Nephron progenitor cell (in vitro differentiated cells): Measurements from ENCODE around the gene FBXO4.

Experiments
- DNase-seq: peaks from one replicate; pipeline ENCODE4 v3.0.0; 2021
- H3K27ac Mint-ChIP-seq: 2 replicates; pipeline ENCODE4 v1.8.0; 2021; ENCODE audit warnings: mild to moderate bottlenecking, moderate library complexity, mixed read lengths
- H3K27me3 Mint-ChIP-seq: 2 replicates; pipeline ENCODE4 v1.8.0; 2021; ENCODE audit warnings: mild to moderate bottlenecking, low read depth, mixed read lengths; ENCODE audit not compliant: poor library complexity
- H3K36me3 Mint-ChIP-seq: 2 replicates; pipeline ENCODE4 v1.8.0; 2021; ENCODE audit warnings: low read depth, mixed read lengths
- H3K4me1 Mint-ChIP-seq: 2 replicates; pipeline ENCODE4 v1.8.0; 2021; ENCODE audit warnings: mixed read lengths
- H3K4me3 Mint-ChIP-seq: 2 replicates; pipeline ENCODE4 v1.8.0; 2021; ENCODE audit warnings: mild to moderate bottlenecking, moderate library complexity, mixed read lengths
- H3K9me3 Mint-ChIP-seq: 2 replicates; pipeline ENCODE4 v1.8.0; 2021; ENCODE audit warnings: mild to moderate bottlenecking, moderate library complexity, mixed read lengths
- CTCF ChIP-seq: fragments of 200-600 bp; sonication (generic); IDR thresholded peaks from 2 replicates; pipeline ENCODE4 v1.5.0; 2021; ENCODE audit warnings: antibody characterized with exemption

The FBXO4 gene

GRCh38 chr5:41893074-41893851, 31.8 kb upstream of the FBXO4 start:
- H3K27me3 Mint-ChIP-seq = peaks cover 24% of the 10 kb centered on the region
- H3K27ac Mint-ChIP-seq = no peak overlapping the region
- no peak overlapping the region for H3K4me3 Mint-ChIP-seq
- TF ChIP-seq CTCF = no peak
- H3K9me3 Mint-ChIP-seq = peaks cover 8% of the 10 kb centered on the region
- no peaks in the 10 kb centered on the region for H3K36me3 Mint-ChIP-seq
- DNase-seq = no peak
- H3K4me1 Mint-ChIP-seq = peaks cover 11% of the 10 kb centered on the region

- TF ChIP-seq CTCF = no peak
- H3K4me3 Mint-ChIP-seq = no peak overlapping the region
- H3K4me1 Mint-ChIP-seq = peaks cover 8% of the 10 kb centered on the region
- no peak overlapping the region for H3K27ac Mint-ChIP-seq
- H3K9me3 Mint-ChIP-seq = peaks cover 4% of the 10 kb centered on the region
- no peak for DNase-seq
- no peaks in the 10 kb centered on the region for H3K36me3 Mint-ChIP-seq
- peaks cover 32% of the 10 kb centered on the region for H3K27me3 Mint-ChIP-seq
Observed at GRCh38 chr5:41896230-41896629, 28.9 kb upstream of the FBXO4 start.

GRCh38 chr5:41903382-41903891, 21.6 kb upstream of the FBXO4 start:
- H3K4me3 Mint-ChIP-seq = peak overlapping the region; percentile 96
- peaks cover 13% of the 10 kb centered on the region for H3K36me3 Mint-ChIP-seq
- DNase-seq = no peak
- H3K27ac Mint-ChIP-seq = peak overlapping the region; percentile 99
- H3K9me3 Mint-ChIP-seq = peaks cover 4% of the 10 kb centered on the region
- H3K4me1 Mint-ChIP-seq = peaks cover 34% of the 10 kb centered on the region
- TF ChIP-seq CTCF = no peak
- peaks cover 12% of the 10 kb centered on the region for H3K27me3 Mint-ChIP-seq

GRCh38 chr5:41903892-41904799, 20.9 kb upstream of the FBXO4 start, which contains the start of gene RIMOC1:
TSS of gene RIMOC1 (plus strand) at chr5:41904344. CDS start at chr5:41904368, 24 bp downstream.
- peak; percentile 98 for DNase-seq
- H3K4me1 Mint-ChIP-seq = peaks cover 34% of the 10 kb centered on the region
- peak within 1 kb of the TSS; percentile 96 for H3K4me3 Mint-ChIP-seq
- H3K36me3 Mint-ChIP-seq = peaks cover 18% of the 10 kb centered on the region
- H3K27me3 Mint-ChIP-seq = peaks cover 12% of the 10 kb centered on the region
- no peak for TF ChIP-seq CTCF
- H3K9me3 Mint-ChIP-seq = peaks cover 4% of the 10 kb centered on the region
- H3K27ac Mint-ChIP-seq = peak within 1 kb of the TSS; percentile 99

- no peak overlapping the region for H3K27ac Mint-ChIP-seq
- H3K9me3 Mint-ChIP-seq = peaks cover 4% of the 10 kb centered on the region
- DNase-seq = no peak
- peaks cover 31% of the 10 kb centered on the region for H3K36me3 Mint-ChIP-seq
- H3K27me3 Mint-ChIP-seq = peaks cover 4% of the 10 kb centered on the region
- peaks cover 34% of the 10 kb centered on the region for H3K4me1 Mint-ChIP-seq
- TF ChIP-seq CTCF = no peak
- no peak overlapping the region for H3K4me3 Mint-ChIP-seq
Observed at GRCh38 chr5:41906151-41906550, 18.9 kb upstream of the FBXO4 start.
